Measurements from ENCODE around the gene SCML2.

GRCh38 chrX:18297251-18297650, 57.2 kb downstream of the SCML2 start:
- TF ChIP-seq, protein P1, sequence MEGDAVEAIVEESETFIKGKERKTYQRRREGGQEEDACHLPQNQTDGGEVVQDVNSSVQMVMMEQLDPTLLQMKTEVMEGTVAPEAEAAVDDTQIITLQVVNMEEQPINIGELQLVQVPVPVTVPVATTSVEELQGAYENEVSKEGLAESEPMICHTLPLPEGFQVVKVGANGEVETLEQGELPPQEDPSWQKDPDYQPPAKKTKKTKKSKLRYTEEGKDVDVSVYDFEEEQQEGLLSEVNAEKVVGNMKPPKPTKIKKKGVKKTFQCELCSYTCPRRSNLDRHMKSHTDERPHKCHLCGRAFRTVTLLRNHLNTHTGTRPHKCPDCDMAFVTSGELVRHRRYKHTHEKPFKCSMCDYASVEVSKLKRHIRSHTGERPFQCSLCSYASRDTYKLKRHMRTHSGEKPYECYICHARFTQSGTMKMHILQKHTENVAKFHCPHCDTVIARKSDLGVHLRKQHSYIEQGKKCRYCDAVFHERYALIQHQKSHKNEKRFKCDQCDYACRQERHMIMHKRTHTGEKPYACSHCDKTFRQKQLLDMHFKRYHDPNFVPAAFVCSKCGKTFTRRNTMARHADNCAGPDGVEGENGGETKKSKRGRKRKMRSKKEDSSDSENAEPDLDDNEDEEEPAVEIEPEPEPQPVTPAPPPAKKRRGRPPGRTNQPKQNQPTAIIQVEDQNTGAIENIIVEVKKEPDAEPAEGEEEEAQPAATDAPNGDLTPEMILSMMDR (IDR thresholded peaks at IDR 0.05) = no peak
- TF ChIP-seq POLR2A (IDR thresholded peaks at IDR 0.05) = no peak
- TF ChIP-seq POLR2AphosphoS5 (IDR thresholded peaks at IDR 0.05) = no peak
